SK-N-SH (cell line): ENCODE data around the gene NDRG2. TPM values are rescaled to one million over a fixed set of nuclear protein-coding genes. Genes with fewer than 3 reads are reported as not detected.
A peak's percentile ranks its signal among the peaks of the same experiment; 100 is the strongest.
"Not testable (repeated sequence)": the region's sequence is repeated elsewhere in the genome, so short reads cannot be mapped to it uniquely, and the experiment has no call there.

Experiments used
- CTCF ChIA-PET: fragments of 300-600, 350-600 bp; formaldehyde crosslinking; extraction: SDS; loops from one replicate; lab custom pipeline; 2021; lab: Yijun Ruan, JAX
- POLR2A ChIA-PET: fragments of 350-600 bp; sonication (Branson Sonifier 250); formaldehyde crosslinking; extraction: SDS; loops from one replicate; lab custom pipeline; 2020; ENCODE audit warnings: antibody characterized with exemption, inconsistent platforms; lab: Yijun Ruan, JAX
- DNase-seq: peaks from one replicate; pipeline ENCODE4 v3.0.0; 2012
- H2AFZ ChIP-seq: fragments of 200-600 bp; sonication (generic); 2 replicates; pipeline ENCODE4 v1.8.1; 2016; ENCODE audit warnings: antibody characterized with exemption, mild to moderate bottlenecking, low read depth
- H3F3A ChIP-seq: fragments of 200-600 bp; sonication (generic); replicated peaks from 2 replicates; pipeline ENCODE3; 2016; ENCODE audit warnings: antibody characterized with exemption, mild to moderate bottlenecking; ENCODE audit not compliant: insufficient read depth
- H3K27ac ChIP-seq, 2 experiments: fragments of 200-500 bp in 1 of 2; fragments of 200-600 bp in 1 of 2; sonication (Bioruptor generic) in 1 of 2; sonication (generic), shearing (Covaris generic) in 1 of 2; 2 replicates each; pipeline versions ENCODE4 v1.5.1 to v1.6.1; 2014 to 2016; ENCODE audit warnings: low read depth in 2 of 2, inconsistent platforms in 1 of 2, low read length in 1 of 2, mild to moderate bottlenecking in 1 of 2, mixed read lengths in 1 of 2
- H3K27me3 ChIP-seq: fragments of 200-600 bp; sonication (generic), shearing (Covaris generic); 2 replicates; pipeline ENCODE4 v1.6.1; 2016; ENCODE audit warnings: mixed run types; ENCODE audit not compliant: insufficient read depth
- H3K36me3 ChIP-seq, 2 experiments: fragments of 200-500 bp in 1 of 2; fragments of 200-600 bp in 1 of 2; sonication (Bioruptor generic) in 1 of 2; sonication (generic) in 1 of 2; replicated peaks in 1 of 2; 2 replicates each; pipeline versions ENCODE3 to v1.5.1; 2014 to 2016; ENCODE audit warnings: low read length in 1 of 2, mild to moderate bottlenecking in 1 of 2; ENCODE audit not compliant: insufficient read depth in 2 of 2, control insufficient read depth in 1 of 2
- H3K4me1 ChIP-seq, 2 experiments: fragments of 200-500 bp in 1 of 2; fragments of 200-600 bp in 1 of 2; sonication (Bioruptor generic) in 1 of 2; sonication (generic), shearing (Covaris generic) in 1 of 2; 2 replicates each; pipeline versions ENCODE4 v1.5.1 to v1.6.1; 2014 to 2016; ENCODE audit warnings: low read depth in 1 of 2, low read length in 1 of 2, mixed run types in 1 of 2; ENCODE audit not compliant: insufficient read depth in 2 of 2, control insufficient read depth in 1 of 2
- H3K4me2 ChIP-seq: fragments of 200-600 bp; sonication (generic), shearing (Covaris generic); 2 replicates; pipeline ENCODE4 v1.6.1; 2017; ENCODE audit warnings: mixed run types
- H3K4me3 ChIP-seq, 2 experiments: fragments of 200-500 bp in 1 of 2; fragments of 200-600 bp in 1 of 2; sonication (Bioruptor generic) in 1 of 2; sonication (generic), shearing (Covaris generic) in 1 of 2; 2 replicates each; pipeline versions ENCODE4 v1.5.1 to v1.8.1; 2014 to 2016; ENCODE audit warnings: low read depth in 2 of 2, inconsistent platforms in 1 of 2, low read length in 1 of 2, mild to moderate bottlenecking in 1 of 2, mixed read lengths in 1 of 2, moderate library complexity in 1 of 2
- H3K79me2 ChIP-seq: fragments of 200-600 bp; sonication (generic); 2 replicates; pipeline ENCODE4 v1.8.1; 2017; ENCODE audit warnings: mild to moderate bottlenecking; ENCODE audit not compliant: insufficient read depth
- H3K9ac ChIP-seq: fragments of 200-600 bp; sonication (generic); 2 replicates; pipeline ENCODE4 v1.6.1; 2017; ENCODE audit warnings: mixed run types
- H3K9me2 ChIP-seq: fragments of 200-600 bp; sonication (generic); 2 replicates; pipeline ENCODE4 v1.6.1; 2017; ENCODE audit warnings: mixed run types
- H3K9me3 ChIP-seq: fragments of 200-600 bp; sonication (generic); 2 replicates; pipeline ENCODE4 v1.6.1; 2017; ENCODE audit warnings: mixed run types, mild to moderate bottlenecking, moderate library complexity
- H4K20me1 ChIP-seq: fragments of 200-600 bp; sonication (generic); 2 replicates; pipeline ENCODE4 v1.6.1; 2017; ENCODE audit warnings: mild to moderate bottlenecking, mixed run types; ENCODE audit not compliant: insufficient read depth
- FOSL2 ChIP-seq: IDR thresholded peaks from 2 replicates; pipeline ENCODE4 v1.4.0; 2012; ENCODE audit warnings: low read depth, mild to moderate bottlenecking, moderate library complexity, borderline replicate concordance
- FOXJ3 ChIP-seq: sonication (generic); formaldehyde crosslinking; IDR thresholded peaks from 2 replicates; pipeline ENCODE4 v1.5.1; 2020; ENCODE audit warnings: mild to moderate bottlenecking, missing genetic modification reagents
- JUND ChIP-seq: IDR thresholded peaks from 2 replicates; pipeline ENCODE4 v1.4.0; 2012
- NFIC ChIP-seq: IDR thresholded peaks from 2 replicates; pipeline ENCODE4 v1.4.0; 2012; ENCODE audit warnings: borderline replicate concordance
- NRF1 ChIP-seq: IDR thresholded peaks from 2 replicates; pipeline ENCODE4 v1.6.1; 2012; ENCODE audit warnings: low read depth, mild to moderate bottlenecking, low read length
- RFX5 ChIP-seq: IDR thresholded peaks from 2 replicates; pipeline ENCODE4 v1.6.1; 2012; ENCODE audit warnings: mild to moderate bottlenecking, improper control_type of control experiment, low read length
- RXRA ChIP-seq: IDR thresholded peaks from 2 replicates; pipeline ENCODE4 v1.4.0; 2012; ENCODE audit warnings: low read depth, mild to moderate bottlenecking, borderline replicate concordance
- TCF12 ChIP-seq: IDR thresholded peaks from 2 replicates; pipeline ENCODE4 v1.4.0; 2012
- WGBS: methylation state at CpG from one replicate; pipeline ENCODE4 v1.1.6; 2017; ENCODE audit warnings: low lambda C conversion rate; 5-methylcytosine and 5-hydroxymethylcytosine counted together
- polyA plus RNA-seq, 3 experiments: library from polyadenylated mRNA; depleted of rRNA; stranded (reverse); fragments of >200 nt; gene quantifications; 2 replicates each; pipeline ENCODE4 v1.2.3, GENCODE V29; 2012
- TF ChIP-seq, protein P1 (sequence below): fragments of 150-350 bp; IDR thresholded peaks from 2 replicates; pipeline ENCODE4 v1.6.1; 2016; ENCODE audit warnings: mild to moderate bottlenecking, low read depth, low read length
- TF ChIP-seq, protein P2 (sequence below): IDR thresholded peaks from 2 replicates; pipeline ENCODE4 v1.4.0; 2012; ENCODE audit warnings: low read depth, borderline replicate concordance

NDRG2 gene
- polyA plus RNA-seq, 1 of the 3 experiments (the other 2 are of a cell fraction): 15.8 TPM

DNA sequence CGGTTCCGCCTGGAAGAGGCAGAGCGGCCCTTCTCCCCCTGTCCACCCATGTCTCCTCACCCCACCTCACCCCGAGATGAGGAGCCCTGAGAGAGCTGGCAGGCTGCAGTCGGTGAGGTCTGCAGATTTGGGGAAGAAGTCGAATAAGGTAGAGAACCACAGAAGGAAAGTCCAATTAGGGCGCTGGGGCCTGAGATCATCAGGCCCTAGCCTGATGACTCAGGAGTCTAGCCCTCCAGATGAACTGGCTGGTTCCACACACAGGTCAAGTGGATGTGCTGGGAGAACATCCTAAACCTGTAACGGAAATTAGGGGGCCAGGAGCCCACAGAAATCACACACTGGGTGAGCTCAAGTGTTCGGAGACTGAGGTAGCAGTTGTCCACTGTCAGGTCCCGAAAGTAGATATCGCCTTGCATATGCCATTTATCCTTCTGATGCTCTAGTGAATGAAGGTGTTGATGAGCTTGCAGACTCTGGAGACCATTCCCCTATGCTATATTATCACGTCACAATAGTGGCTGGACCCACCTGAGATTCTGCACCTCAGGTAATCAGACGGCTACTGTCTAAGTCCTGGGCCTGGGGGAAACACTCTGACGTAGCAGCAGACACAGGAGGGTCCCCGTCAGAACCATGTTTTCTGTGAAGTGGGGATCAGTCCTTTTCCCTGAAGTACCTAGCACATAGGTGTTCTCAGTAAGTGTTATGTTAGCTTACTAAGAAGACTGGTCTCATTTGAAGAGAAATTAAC, 36.0 kb downstream of the NDRG2 start:
- Histone ChIP-seq H3K9ac (no peak overlapping the region; the same call in 1 of the 2 replicates), H3F3A (peaks cover 13% of the 10 kb centered on the region), H4K20me1 (0 out of 2 replicates have a peak, but pooled peaks cover 6% of the 10 kb centered on the region), H3K36me3 (peaks cover 17 to 30% of the 10 kb centered on the region in 2 experiments), H3K79me2 (peaks cover 30% of the 10 kb centered on the region), H3K27me3 (no peaks in the 10 kb centered on the region), H3K4me2 (peak overlapping the region; percentile 39), H3K4me1 (peaks cover 10 to 29% of the 10 kb centered on the region in 2 experiments), H3K9me3 (no peaks in the 10 kb centered on the region), H3K27ac (peak overlapping the region; percentile 59 to 84), H3K9me2 (no peaks in the 10 kb centered on the region), H3K4me3 (peak overlapping the region in 1 of 2 experiments; percentile 95; a peak in 1 of 4 replicates), H2AFZ (peak overlapping the region; percentile 91)
- ChIA-PET POLR2A (interaction anchor here (0.6 kb wide), 1 partner anchor 14 kb away, joined by 4 read pairs; no protein-coding TSS in a partner anchor), CTCF (interaction anchor here (1.1 to 2.8 kb wide), 3 partner anchors 17 to 51 kb away, joined by 3 to 22 read pairs (median 6); no protein-coding TSS in a partner anchor)
- 94% methylated on average over 9 of the region's 15 CpGs for WGBS
- DNase-seq: no peak
- TF ChIP-seq JUND: no peak
- TF ChIP-seq RFX5: no peak
- TF ChIP-seq FOXJ3 (CRISPR knock-in tag): no peak
- TF ChIP-seq, protein P1, sequence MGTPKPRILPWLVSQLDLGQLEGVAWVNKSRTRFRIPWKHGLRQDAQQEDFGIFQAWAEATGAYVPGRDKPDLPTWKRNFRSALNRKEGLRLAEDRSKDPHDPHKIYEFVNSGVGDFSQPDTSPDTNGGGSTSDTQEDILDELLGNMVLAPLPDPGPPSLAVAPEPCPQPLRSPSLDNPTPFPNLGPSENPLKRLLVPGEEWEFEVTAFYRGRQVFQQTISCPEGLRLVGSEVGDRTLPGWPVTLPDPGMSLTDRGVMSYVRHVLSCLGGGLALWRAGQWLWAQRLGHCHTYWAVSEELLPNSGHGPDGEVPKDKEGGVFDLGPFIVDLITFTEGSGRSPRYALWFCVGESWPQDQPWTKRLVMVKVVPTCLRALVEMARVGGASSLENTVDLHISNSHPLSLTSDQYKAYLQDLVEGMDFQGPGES: no peak
- TF ChIP-seq, protein P2, sequence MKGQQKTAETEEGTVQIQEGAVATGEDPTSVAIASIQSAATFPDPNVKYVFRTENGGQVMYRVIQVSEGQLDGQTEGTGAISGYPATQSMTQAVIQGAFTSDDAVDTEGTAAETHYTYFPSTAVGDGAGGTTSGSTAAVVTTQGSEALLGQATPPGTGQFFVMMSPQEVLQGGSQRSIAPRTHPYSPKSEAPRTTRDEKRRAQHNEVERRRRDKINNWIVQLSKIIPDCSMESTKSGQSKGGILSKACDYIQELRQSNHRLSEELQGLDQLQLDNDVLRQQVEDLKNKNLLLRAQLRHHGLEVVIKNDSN: no peak
- TF ChIP-seq NRF1: no peak

DNA sequence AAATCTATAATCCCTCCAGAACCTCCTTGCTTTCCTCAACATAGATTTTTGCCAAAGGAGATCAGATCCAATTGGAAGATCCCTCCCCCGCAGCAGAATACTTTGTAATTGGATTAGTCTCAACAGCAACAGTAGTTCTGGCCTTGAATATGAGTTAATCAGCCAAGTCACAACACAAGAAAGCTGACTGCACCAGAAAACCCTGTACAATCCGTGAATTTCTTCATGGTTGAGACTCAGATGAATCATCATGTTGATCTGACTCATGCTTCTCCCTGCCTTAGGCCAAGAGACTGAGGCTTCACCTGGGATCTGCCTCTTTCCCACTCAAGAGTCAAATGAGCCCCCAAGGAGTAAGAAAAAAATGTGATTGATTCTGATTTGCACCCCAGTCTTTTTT, 38.0 kb downstream of the NDRG2 start:
- Histone ChIP-seq H3F3A (peaks cover 13% of the 10 kb centered on the region), H3K4me2 (peak overlapping the region; percentile 16; the same call in 1 of the 2 replicates), H2AFZ (peak overlapping the region; percentile 51; the same call in 1 of the 2 replicates), H3K9me2 (no peaks in the 10 kb centered on the region), H3K27me3 (no peaks in the 10 kb centered on the region; the same call in 1 of the 2 replicates), H4K20me1 (0 out of 2 replicates have a peak, but pooled peaks cover 4% of the 10 kb centered on the region), H3K9ac (no peak overlapping the region)
- TF ChIP-seq RXRA: no peak
- TF ChIP-seq JUND: peak; percentile 76
- TF ChIP-seq FOSL2: peak; percentile 94
- TF ChIP-seq NFIC: peak; percentile 11; the same call in 1 of the 2 replicates
- TF ChIP-seq TCF12: peak; percentile 19; the same call in 1 of the 2 replicates
- TF ChIP-seq, all 33 proteins: peak for 4
- no peak for DNase-seq
- Histone ChIP-seq H3K79me2 (peaks cover 19% of the 10 kb centered on the region), H3K36me3 (peaks cover under 1 to 11% of the 10 kb centered on the region in 2 experiments), H3K4me3 (no peak overlapping the region), H3K27ac (peak overlapping the region in 1 of 2 experiments; percentile 57; a peak in 2 of 4 replicates), H3K9me3 (no peaks in the 10 kb centered on the region), H3K4me1 (peaks cover 8 to 27% of the 10 kb centered on the region in 2 experiments)
- CTCF ChIA-PET: interaction anchor here (2.8 kb wide), 1 partner anchor 15 kb away, joined by 22 read pairs; no protein-coding TSS in a partner anchor
- 3% methylated on average over 2 of the region's 2 CpGs for WGBS
- POLR2A ChIA-PET: no interaction called here

DNA sequence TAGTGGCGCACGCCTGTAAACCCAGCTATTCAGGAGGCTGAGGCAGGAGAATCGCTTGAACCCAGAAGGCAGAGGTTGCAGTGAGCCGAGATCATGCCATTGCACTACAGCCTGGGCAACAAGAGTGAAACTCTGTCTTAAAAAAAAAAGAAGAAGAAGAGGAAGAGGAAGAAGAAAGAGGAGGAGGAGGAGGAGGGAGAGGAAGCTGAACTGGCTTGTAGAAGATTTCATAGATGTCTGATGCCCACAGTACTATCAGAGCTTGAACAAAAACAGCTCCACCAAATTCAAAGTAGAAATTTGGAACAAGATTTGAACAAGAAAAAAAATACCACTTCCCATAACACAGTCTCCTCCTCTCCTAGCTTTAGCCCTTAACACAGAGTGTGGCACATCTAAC, 39.2 kb downstream of the NDRG2 start:
- H3K9me2 ChIP-seq, H3K36me3 ChIP-seq, H3K4me2 ChIP-seq, H3K4me3 ChIP-seq, H2AFZ ChIP-seq, H4K20me1 ChIP-seq, H3K27ac ChIP-seq, H3K27me3 ChIP-seq, H3K9ac ChIP-seq, H3K9me3 ChIP-seq, DNase-seq, POLR2A ChIA-PET, H3K79me2 ChIP-seq: not testable (repeated sequence)
- peaks cover 13% of the 10 kb centered on the region for H3F3A ChIP-seq
- peaks cover 5 to 16% of the 10 kb centered on the region in 2 experiments for H3K4me1 ChIP-seq
- CTCF ChIA-PET: interaction anchor here (1.2 kb wide), 1 partner anchor 107 kb away, joined by 3 read pairs; no protein-coding TSS in a partner anchor
- 55% methylated on average over 4 of the region's 4 CpGs for WGBS
